ENCODE results near the gene ONECUT2.
A peak's percentile ranks its signal among the peaks of the same experiment; 100 is the strongest.
"Not testable (repeated sequence)": the region's sequence is repeated elsewhere in the genome, so short reads cannot be mapped to it uniquely, and the experiment has no call there.

ONECUT2 gene

GRCh38 chr18:57446322-57446721 is 11.1 kb downstream of the ONECUT2 start:
- DNase-seq (ENCODE audit: low spot score), result no peak

- peak; percentile 53 for DNase-seq (ENCODE audit: low spot score)
Observed at GRCh38 chr18:57447154-57447621, 12.0 kb downstream of the ONECUT2 start.

- no peak for DNase-seq (ENCODE audit: low spot score)
Observed at GRCh38 chr18:57455576-57456129, 20.5 kb downstream of the ONECUT2 start.

GRCh38 chr18:57461652-57462269 is 26.6 kb downstream of the ONECUT2 start:
- DNase-seq (ENCODE audit: low spot score), result no peak

- DNase-seq (ENCODE audit: low spot score), result peak; percentile 22
Observed at GRCh38 chr18:57466307-57466706, 31.1 kb downstream of the ONECUT2 start.

GRCh38 chr18:57466745-57467409 is 31.7 kb downstream of the ONECUT2 start:
- DNase-seq (ENCODE audit: low spot score), result no peak

- DNase-seq (ENCODE audit: low spot score), result no peak
Observed at GRCh38 chr18:57469884-57470283, 34.7 kb downstream of the ONECUT2 start.

GRCh38 chr18:57475408-57475807 is 40.2 kb downstream of the ONECUT2 start:
- DNase-seq (ENCODE audit: low spot score), result no peak

- DNase-seq (ENCODE audit: low spot score), result no peak
Observed at GRCh38 chr18:57475903-57476302, 40.7 kb downstream of the ONECUT2 start.

GRCh38 chr18:57480733-57481132 is 45.6 kb downstream of the ONECUT2 start:
- DNase-seq (ENCODE audit: low spot score), result no peak

- DNase-seq (ENCODE audit: low spot score), result peak; percentile 24
Observed at GRCh38 chr18:57497372-57498294, 62.5 kb downstream of the ONECUT2 start.

- DNase-seq (ENCODE audit: low spot score), result no peak
Observed at GRCh38 chr18:57498682-57499256, 63.6 kb downstream of the ONECUT2 start.

- DNase-seq (ENCODE audit: low spot score), result no peak
Observed at GRCh38 chr18:57502624-57503023, 67.5 kb downstream of the ONECUT2 start.

- DNase-seq (ENCODE audit: low spot score), result no peak
Observed at GRCh38 chr18:57505231-57505630, 70.1 kb downstream of the ONECUT2 start.

GRCh38 chr18:57516056-57516455 is 80.9 kb downstream of the ONECUT2 start:
- no peak for DNase-seq (ENCODE audit: low spot score)

GRCh38 chr18:57518533-57518932 is 83.4 kb downstream of the ONECUT2 start:
- no peak for DNase-seq (ENCODE audit: low spot score)

- DNase-seq (ENCODE audit: low spot score), result no peak
Observed at GRCh38 chr18:57519668-57520424, 84.7 kb downstream of the ONECUT2 start.

- not testable (repeated sequence) for DNase-seq (ENCODE audit: low spot score)
Observed at GRCh38 chr18:57522348-57522747, 87.2 kb downstream of the ONECUT2 start.

GRCh38 chr18:57523171-57523956 is 88.2 kb downstream of the ONECUT2 start:
- no peak for DNase-seq (ENCODE audit: low spot score)

GRCh38 chr18:57527556-57528229 is 92.5 kb downstream of the ONECUT2 start:
- DNase-seq (ENCODE audit: low spot score), result no peak

All from GM03348 (cell line).